Body of pancreas (tissue), 4 donors: ENCODE results near the gene ASTN1.
"Not testable (repeated sequence)": the region's sequence is repeated elsewhere in the genome, so short reads cannot be mapped to it uniquely, and the experiment has no call there.

Experiments
- POLR2A ChIP-seq, 3 donors: fragments of 450-650 bp; IDR thresholded peaks; one replicate each; pipeline ENCODE4 v1.6.1; 2016; ENCODE audit warnings: antibody characterized with exemption in 3 of 3, mild to moderate bottlenecking in 2 of 3
- TF ChIP-seq, protein P1 (sequence below), 7 experiments: fragments of 450-650 bp in 4 of 7; fragments of 200-600 bp in 3 of 7; sonication (generic) in 3 of 7; IDR thresholded peaks; one replicate each; pipeline ENCODE4 v1.5.1; 2016 to 2019; ENCODE audit warnings: antibody characterized with exemption in 7 of 7

DNA sequence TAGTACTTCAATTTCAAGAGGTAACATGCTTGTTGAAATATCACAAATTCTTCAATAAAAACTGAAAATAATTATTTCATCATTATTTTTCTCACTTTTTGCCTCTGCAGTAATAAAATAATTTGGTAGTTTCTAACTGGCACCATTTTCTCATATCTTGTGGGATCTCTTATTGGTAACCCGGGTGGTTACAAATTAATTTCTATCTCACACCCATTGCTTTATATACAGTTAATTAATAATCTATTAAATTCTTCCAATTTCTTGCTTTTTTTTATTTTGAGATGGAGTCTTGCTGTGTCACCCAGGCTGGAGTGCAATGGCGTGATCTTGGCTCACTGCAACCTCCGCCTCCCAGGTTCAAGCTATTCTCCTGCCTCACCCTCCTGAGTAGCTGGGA is 89.7 kb downstream of the ASTN1 start:
- TF ChIP-seq, protein P1, sequence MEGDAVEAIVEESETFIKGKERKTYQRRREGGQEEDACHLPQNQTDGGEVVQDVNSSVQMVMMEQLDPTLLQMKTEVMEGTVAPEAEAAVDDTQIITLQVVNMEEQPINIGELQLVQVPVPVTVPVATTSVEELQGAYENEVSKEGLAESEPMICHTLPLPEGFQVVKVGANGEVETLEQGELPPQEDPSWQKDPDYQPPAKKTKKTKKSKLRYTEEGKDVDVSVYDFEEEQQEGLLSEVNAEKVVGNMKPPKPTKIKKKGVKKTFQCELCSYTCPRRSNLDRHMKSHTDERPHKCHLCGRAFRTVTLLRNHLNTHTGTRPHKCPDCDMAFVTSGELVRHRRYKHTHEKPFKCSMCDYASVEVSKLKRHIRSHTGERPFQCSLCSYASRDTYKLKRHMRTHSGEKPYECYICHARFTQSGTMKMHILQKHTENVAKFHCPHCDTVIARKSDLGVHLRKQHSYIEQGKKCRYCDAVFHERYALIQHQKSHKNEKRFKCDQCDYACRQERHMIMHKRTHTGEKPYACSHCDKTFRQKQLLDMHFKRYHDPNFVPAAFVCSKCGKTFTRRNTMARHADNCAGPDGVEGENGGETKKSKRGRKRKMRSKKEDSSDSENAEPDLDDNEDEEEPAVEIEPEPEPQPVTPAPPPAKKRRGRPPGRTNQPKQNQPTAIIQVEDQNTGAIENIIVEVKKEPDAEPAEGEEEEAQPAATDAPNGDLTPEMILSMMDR (IDR thresholded peaks at IDR 0.05) = not testable (repeated sequence)
- TF ChIP-seq POLR2A (IDR thresholded peaks at IDR 0.05) = not testable (repeated sequence)
